Measurements from ENCODE around the gene RAPGEF1.

DNA sequence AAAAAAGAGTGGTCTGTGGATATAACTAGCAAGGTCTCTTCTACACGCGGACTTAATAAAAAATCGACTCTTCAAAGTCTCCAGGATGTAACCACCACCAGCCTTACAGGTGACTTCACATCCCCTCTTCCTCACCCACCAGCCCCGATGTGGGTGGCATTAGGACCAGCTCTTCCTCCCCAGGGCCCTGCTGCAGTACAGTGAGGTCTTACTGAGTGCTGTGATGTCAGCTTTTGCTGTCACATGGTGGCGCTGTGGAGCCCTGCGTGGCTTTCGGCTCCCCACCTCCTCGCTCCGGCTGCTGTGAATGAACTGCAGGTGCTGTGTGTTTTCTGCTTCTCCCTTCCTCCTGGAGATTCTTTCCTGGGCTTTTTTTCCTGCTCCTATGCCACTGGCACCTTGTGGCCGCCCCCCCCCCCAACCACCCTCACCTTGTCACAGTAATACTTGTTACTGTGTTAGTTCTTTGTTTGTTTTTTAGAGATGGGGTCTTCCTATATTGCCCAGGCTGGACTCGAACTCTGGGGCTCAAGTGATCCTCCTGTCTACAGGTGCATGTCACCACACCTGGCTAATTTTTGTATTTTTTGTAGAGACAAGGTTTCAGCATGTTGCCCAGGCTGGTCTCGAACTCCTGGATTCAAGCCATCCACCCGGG lies 15.8 kb upstream of the RAPGEF1 start:
- TF ChIP-seq POLR2AphosphoS5 (IDR thresholded peaks at IDR 0.05; ENCODE audit: borderline replicate concordance, low read depth, low read length) (no peak), EZH2 (IDR thresholded peaks at IDR 0.05) (no peak)

All from SK-N-MC (cell line).